SJSA1 (cell line): ENCODE data around the gene SLC13A4. TPM values are rescaled to one million over a fixed set of nuclear protein-coding genes. Genes with fewer than 3 reads are reported as not detected.
A peak's percentile ranks its signal among the peaks of the same experiment; 100 is the strongest.
"Not testable (repeated sequence)": the region's sequence is repeated elsewhere in the genome, so short reads cannot be mapped to it uniquely, and the experiment has no call there.

ENCODE experiments used
- DNase-seq, 2 experiments: peaks; one replicate each; pipeline ENCODE4 v3.0.0-alpha.2; 2015 to 2020; ENCODE audit warnings: low spot score in 2 of 2, low read depth in 1 of 2
- H3K27ac ChIP-seq: fragments of 250-450 bp; sonication (Bioruptor Pico); 2 replicates; pipeline ENCODE4 v1.5.1; 2020; ENCODE audit warnings: mild to moderate bottlenecking, moderate library complexity
- H3K27me3 ChIP-seq: fragments of 250-450 bp; sonication (Bioruptor Pico); replicated peaks from 2 replicates; pipeline ENCODE4 v1.5.1; 2020; ENCODE audit warnings: mild to moderate bottlenecking, moderate library complexity
- H3K36me3 ChIP-seq: fragments of 250-450 bp; sonication (Bioruptor Pico); 2 replicates; pipeline ENCODE4 v1.5.1; 2020; ENCODE audit warnings: mild to moderate bottlenecking
- H3K4me1 ChIP-seq: fragments of 250-450 bp; sonication (Bioruptor Pico); replicated peaks from 2 replicates; pipeline ENCODE4 v1.6.1; 2021; ENCODE audit warnings: mild to moderate bottlenecking
- H3K4me3 ChIP-seq: fragments of 250-450 bp; sonication (Bioruptor Pico); 2 replicates; pipeline ENCODE4 v1.5.1; 2020; ENCODE audit warnings: mild to moderate bottlenecking
- H3K9me3 ChIP-seq: fragments of 250-450 bp; sonication (Bioruptor Pico); replicated peaks from 2 replicates; pipeline ENCODE4 v1.5.1; 2020; ENCODE audit warnings: mild to moderate bottlenecking
- total RNA-seq: library from RNA; depleted of rRNA; stranded (reverse); fragments of >200 nt; shearing (Covaris generic); gene quantifications from 2 replicates; pipeline ENCODE4 v1.2.3, GENCODE V29; 2014; rRNA removed

SLC13A4 gene
- not detected in 2 replicates for total RNA-seq

DNA sequence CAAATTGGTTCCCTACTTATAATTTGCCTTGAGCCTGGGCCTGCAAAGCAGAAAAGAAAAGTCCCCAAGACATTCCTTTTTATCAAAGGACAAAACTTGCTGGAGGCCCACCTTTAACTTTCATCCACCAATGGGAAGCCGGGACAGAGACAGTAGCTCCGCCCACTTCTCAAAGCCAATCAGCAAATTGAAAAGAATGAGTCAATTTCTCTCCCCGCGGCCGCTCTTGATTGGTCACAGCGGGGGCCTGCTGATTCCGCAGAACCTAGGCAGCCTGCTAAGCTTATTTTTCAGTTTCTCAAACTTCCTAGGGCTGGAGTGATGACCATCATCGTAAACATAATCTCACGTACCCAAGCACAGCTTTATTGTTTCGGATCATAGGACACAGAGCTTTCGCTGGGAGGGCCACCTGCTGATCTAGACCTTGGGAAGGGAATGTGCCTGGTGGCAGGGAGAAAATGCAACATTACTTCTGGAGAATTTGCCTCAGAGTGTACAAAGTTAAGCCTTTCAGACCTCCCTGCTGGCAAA is at the start of gene SLC13A4:
Gene SLC13A4, minus strand, starts transcription at position 51 of the 534 bp plus-strand sequence. CDS start 690 bp downstream, outside the sequence.
- DNase-seq: no peak
- no peaks in the 10 kb centered on the region for H3K9me3 ChIP-seq
- H3K36me3 ChIP-seq: no peaks in the 10 kb centered on the region
- H3K27me3 ChIP-seq: no peaks in the 10 kb centered on the region
- no peak within 1 kb of the TSS for H3K4me3 ChIP-seq
- H3K4me1 ChIP-seq: no peaks in the 10 kb centered on the region
- no peak within 1 kb of the TSS for H3K27ac ChIP-seq

GRCh38 chr7:135775915-135776314 is 47.9 kb upstream of the SLC13A4 start:
- not testable (repeated sequence) for H3K27ac ChIP-seq, H3K4me1 ChIP-seq, DNase-seq

GRCh38 chr7:135775230-135775629 is 47.2 kb upstream of the SLC13A4 start:
- DNase-seq: no peak
- H3K4me1 ChIP-seq: peaks cover 5% of the 10 kb centered on the region
- no peak overlapping the region for H3K4me3 ChIP-seq
- peaks cover 4% of the 10 kb centered on the region; the same call in 1 of the 2 replicates for H3K9me3 ChIP-seq
- H3K36me3 ChIP-seq: no peaks in the 10 kb centered on the region
- H3K27ac ChIP-seq: no peak overlapping the region
- no peaks in the 10 kb centered on the region; the same call in 1 of the 2 replicates for H3K27me3 ChIP-seq

More at GRCh38 chr7:135775915-135776314, 47.9 kb upstream of the SLC13A4 start:
- not testable (repeated sequence) for H3K36me3 ChIP-seq, H3K4me3 ChIP-seq, H3K9me3 ChIP-seq, H3K27me3 ChIP-seq

DNA sequence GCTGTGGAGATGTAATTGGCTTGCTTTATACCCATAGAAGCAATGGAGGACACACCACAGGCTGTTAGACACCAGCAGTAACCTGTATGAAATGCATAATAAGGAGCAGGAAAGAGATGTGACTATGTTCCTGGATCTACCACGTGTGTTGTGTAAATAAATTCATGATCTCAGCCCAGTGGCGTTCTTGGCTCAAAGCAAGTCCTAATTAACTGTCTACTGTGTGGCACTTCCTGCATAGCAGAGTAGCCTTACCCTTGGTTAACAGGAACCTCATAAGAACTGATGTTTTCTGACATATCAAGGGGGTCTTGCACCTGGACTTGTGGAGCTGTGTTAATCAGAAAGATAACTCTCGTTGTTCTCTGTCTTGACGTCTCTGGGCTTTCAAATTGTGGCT is 46.3 kb upstream of the SLC13A4 start:
- H3K27ac ChIP-seq: no peak overlapping the region
- DNase-seq: peak in 1 of 2 experiments; percentile 24

DNA sequence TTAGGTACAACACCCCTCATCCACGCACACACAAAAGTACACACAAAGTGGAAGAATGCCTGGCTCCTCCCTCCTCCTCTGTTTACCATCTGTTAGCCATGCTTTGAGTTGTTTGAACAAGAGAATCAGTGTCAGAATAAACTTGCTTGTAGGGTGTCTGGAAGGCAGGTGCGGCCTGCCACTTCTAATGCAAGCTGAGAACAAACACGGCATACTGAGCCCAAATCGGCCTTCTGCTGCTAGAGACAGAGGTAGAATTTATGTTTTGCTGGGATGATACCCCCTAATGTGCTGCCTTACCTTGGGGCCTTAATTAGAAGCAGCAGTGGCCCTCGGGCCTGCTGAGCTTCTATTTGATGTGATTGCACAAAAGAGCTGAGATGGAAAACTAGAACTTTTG is 45.5 kb upstream of the SLC13A4 start:
- Histone ChIP-seq H3K4me3 (no peak overlapping the region), H3K9me3 (peaks cover 4% of the 10 kb centered on the region; the same call in 1 of the 2 replicates), H3K4me1 (peaks cover 5% of the 10 kb centered on the region), H3K36me3 (no peaks in the 10 kb centered on the region), H3K27me3 (no peaks in the 10 kb centered on the region; the same call in 1 of the 2 replicates), H3K27ac (no peak overlapping the region)
- DNase-seq: no peak

More for the DNA sequence above, 46.3 kb upstream of the SLC13A4 start:
- H3K27me3 ChIP-seq: no peaks in the 10 kb centered on the region; the same call in 1 of the 2 replicates
- peaks cover 5% of the 10 kb centered on the region for H3K4me1 ChIP-seq
- peaks cover 4% of the 10 kb centered on the region; the same call in 1 of the 2 replicates for H3K9me3 ChIP-seq
- H3K4me3 ChIP-seq: no peak overlapping the region
- no peaks in the 10 kb centered on the region for H3K36me3 ChIP-seq

DNA sequence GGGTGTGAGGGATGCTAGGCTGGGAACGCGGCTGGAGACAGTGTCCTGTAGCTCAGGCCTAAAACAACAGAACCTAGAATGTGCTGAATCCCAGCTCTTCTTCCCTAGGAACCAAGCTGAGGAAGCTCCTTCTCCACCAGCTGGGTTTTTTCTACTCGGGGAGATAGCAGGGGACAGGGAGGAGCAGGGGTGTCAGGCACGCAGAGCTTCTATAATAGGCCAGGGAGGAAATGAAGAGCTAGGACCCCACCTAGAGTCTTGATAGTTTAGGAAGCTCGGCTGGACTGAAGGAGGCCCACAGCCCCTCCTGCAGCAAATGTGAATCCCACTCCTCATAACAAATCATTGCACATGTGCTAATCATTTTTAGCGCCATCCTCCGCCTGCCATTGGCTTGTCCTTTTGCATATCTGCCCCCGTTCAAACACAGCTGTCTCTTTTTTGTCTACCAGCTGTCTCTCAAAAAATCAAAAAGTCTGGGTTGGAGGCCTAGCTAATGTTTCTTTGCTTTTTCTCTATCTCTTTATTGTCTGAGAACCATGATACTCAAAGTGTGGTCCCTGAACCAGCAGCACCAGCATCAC is 44.7 kb upstream of the SLC13A4 start:
- Histone ChIP-seq H3K9me3 (no peaks in the 10 kb centered on the region; the same call in 1 of the 2 replicates), H3K36me3 (no peaks in the 10 kb centered on the region), H3K27me3 (no peaks in the 10 kb centered on the region; the same call in 1 of the 2 replicates), H3K27ac (no peak overlapping the region), H3K4me1 (peaks cover 5% of the 10 kb centered on the region), H3K4me3 (no peak overlapping the region)
- no peak for DNase-seq

DNA sequence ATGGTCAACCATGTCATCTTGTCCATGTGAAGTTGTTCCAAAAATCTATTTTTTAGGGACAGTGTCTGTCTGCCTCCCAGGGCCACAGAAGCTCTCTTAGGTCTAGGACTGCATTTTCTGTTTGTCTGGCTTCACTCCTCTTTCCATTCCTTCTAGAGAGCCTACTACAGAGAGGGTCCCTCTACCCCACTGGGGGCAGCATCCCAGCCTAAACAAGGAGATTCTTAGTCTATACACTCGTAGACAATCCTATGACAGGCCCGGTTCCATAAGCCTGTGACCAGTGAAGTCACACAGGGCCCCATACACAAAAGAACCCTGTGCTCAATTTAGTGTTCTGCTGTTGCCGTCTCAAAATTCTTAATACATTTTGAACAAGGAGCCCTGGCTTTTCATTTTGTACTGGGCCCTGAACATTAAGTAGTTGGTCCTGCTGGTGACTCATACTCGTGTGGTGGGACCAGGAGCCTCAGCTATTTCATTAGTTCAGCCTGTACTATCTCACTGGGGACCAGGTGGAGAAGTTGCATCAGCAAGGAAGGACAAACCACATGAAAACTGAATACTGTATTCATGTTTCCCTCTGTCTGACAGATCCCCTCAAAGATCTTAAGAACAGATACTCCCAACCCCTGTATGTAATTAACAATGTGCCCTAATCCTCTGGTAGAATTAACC is 44.1 kb upstream of the SLC13A4 start:
- Histone ChIP-seq H3K4me1 (peaks cover 5% of the 10 kb centered on the region), H3K36me3 (no peaks in the 10 kb centered on the region), H3K27me3 (no peaks in the 10 kb centered on the region; the same call in 1 of the 2 replicates), H3K4me3 (no peak overlapping the region), H3K9me3 (no peaks in the 10 kb centered on the region), H3K27ac (no peak overlapping the region)
- DNase-seq: no peak

DNA sequence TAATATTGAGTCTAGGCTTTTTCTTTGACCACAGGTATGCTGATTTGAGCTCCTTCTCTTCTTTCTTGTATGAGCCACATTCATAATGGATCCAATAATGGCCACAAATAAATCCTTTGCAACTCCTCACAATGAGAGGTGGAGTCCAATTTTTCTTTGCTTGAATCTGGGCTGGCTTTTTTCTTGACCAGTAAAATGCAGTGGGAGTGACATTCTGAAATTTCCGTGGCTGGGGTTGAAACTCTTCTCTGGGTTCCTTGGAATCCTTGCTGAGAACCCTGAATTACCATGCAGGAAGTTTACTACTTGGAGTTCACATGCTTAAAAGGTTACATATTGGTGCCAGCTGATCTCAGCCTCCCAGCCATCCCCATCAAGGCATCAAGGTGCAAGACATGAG is 43.1 kb upstream of the SLC13A4 start:
- Histone ChIP-seq H3K9me3 (no peaks in the 10 kb centered on the region), H3K27ac (no peak overlapping the region), H3K36me3 (no peaks in the 10 kb centered on the region), H3K4me3 (no peak overlapping the region), H3K4me1 (peaks cover 5% of the 10 kb centered on the region), H3K27me3 (no peaks in the 10 kb centered on the region)
- no peak for DNase-seq

- Histone ChIP-seq H3K36me3 (no peaks in the 10 kb centered on the region), H3K27ac (no peak overlapping the region), H3K9me3 (no peaks in the 10 kb centered on the region), H3K4me1 (peaks cover 5% of the 10 kb centered on the region), H3K27me3 (no peaks in the 10 kb centered on the region), H3K4me3 (no peak overlapping the region)
- no peak for DNase-seq
Observed at GRCh38 chr7:135770139-135770710, 42.2 kb upstream of the SLC13A4 start.

DNA sequence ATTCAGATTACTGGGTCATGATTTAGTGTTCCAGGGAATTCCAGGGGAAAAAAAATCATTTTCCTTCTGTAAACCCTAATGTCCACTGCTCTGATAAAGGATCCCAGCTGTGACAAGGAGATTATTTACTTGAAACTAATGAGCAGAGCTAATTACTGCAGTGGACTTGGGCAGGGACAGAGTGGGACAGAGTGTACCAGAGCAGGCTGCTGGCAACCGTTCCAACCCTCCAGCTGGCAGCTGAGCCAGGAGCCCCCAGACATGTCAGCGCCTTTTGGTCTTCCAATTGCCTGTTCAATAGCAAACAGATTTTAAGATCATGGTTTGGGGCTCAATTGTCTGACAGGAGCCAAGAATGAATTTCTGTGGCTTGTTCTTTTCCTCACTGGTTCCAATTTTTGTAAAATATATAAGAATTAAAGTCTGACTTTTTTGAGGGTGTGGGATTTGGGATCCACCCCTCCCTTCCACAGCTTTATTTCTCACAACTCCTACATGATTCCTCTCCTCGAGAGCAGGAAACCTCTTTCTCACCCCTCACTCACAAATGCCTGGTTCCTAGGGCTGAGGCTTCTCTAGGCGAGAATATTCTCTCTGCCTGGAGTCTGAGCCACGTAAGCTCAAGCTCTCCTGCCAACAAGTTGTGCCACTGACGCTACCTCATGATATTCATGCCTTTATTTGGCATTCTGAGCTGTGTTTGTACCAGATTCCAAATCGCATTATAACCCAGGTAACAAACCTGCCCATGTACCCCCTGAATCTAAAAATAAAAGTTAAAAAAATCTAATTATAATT is 41.2 kb upstream of the SLC13A4 start:
- Histone ChIP-seq H3K4me3 (no peak overlapping the region), H3K27me3 (no peaks in the 10 kb centered on the region), H3K4me1 (peaks cover 1% of the 10 kb centered on the region), H3K27ac (no peak overlapping the region), H3K9me3 (no peaks in the 10 kb centered on the region), H3K36me3 (no peaks in the 10 kb centered on the region)
- no peak for DNase-seq

- Histone ChIP-seq H3K4me1 (peaks cover 6% of the 10 kb centered on the region), H3K36me3 (no peaks in the 10 kb centered on the region), H3K27ac (no peak overlapping the region), H3K4me3 (no peak overlapping the region), H3K9me3 (no peaks in the 10 kb centered on the region), H3K27me3 (no peaks in the 10 kb centered on the region)
- peak in 1 of 2 experiments; percentile 19 for DNase-seq
Observed at GRCh38 chr7:135768467-135768866, 40.5 kb upstream of the SLC13A4 start.

DNA sequence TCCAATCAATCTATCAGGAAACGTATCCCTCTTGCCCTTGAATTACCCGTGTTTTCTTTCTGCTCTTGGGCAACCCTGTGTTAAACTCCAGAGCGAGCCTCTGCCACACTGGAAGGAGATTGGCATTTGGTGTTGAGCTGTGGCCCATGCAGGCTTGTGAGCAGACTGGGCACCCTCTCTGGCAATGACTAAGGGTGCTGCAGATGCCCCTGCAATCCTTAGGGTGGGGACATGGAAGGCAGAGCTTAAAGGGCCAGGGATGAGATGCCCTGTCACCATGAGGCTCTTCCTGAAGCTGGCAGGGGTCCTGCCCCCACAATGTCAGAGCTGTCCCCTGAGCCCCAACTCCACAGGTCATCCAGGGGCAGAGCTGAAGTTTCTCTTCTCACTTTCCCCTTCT is 40.1 kb upstream of the SLC13A4 start:
- peak in 1 of 2 experiments; percentile 5 for DNase-seq
- H3K27me3 ChIP-seq: no peaks in the 10 kb centered on the region

GRCh38 chr7:135763261-135763660 is 35.3 kb upstream of the SLC13A4 start:
- H3K4me1 ChIP-seq: peaks cover 40% of the 10 kb centered on the region
- no peaks in the 10 kb centered on the region for H3K9me3 ChIP-seq
- no peaks in the 10 kb centered on the region for H3K27me3 ChIP-seq
- DNase-seq: peak in 1 of 2 experiments; percentile 76
- no peaks in the 10 kb centered on the region for H3K36me3 ChIP-seq
- no peak overlapping the region for H3K4me3 ChIP-seq
- H3K27ac ChIP-seq: peak overlapping the region; percentile 71

More for the DNA sequence above, 40.1 kb upstream of the SLC13A4 start:
- Histone ChIP-seq H3K4me3 (no peak overlapping the region), H3K27ac (no peak overlapping the region), H3K9me3 (no peaks in the 10 kb centered on the region), H3K4me1 (peaks cover 10% of the 10 kb centered on the region), H3K36me3 (no peaks in the 10 kb centered on the region)
